HepG2 (cell line): ENCODE data around the gene JAK1. TPM values are rescaled to one million over a fixed set of nuclear protein-coding genes. Genes with fewer than 3 reads are reported as not detected.

ENCODE experiments used
- ATAC-seq: fragments of 200-7000 bp; cut with Tn5 transposase; 3 replicates; pipeline ENCODE4 v1.9.1; 2020; ENCODE audit warnings: mild to moderate bottlenecking, moderate library complexity
- BruUV-seq: library from RNA; stranded (reverse); fragments of 400-500 nt; replicated peaks from 2 replicates; lab custom pipeline; 2021; lab: Mats Ljungman, UMichigan
- CTCF ChIA-PET: fragments of 300-600 bp; formaldehyde crosslinking; extraction: SDS; loops from one replicate; lab custom pipeline; 2021; ENCODE audit warnings: low total read pairs, inconsistent platforms, low intra/inter-chr PET ratio; lab: Yijun Ruan, JAX
- POLR2A ChIA-PET: fragments of 350-600 bp; sonication (Branson Sonifier 250); formaldehyde crosslinking; loops from one replicate; lab custom pipeline; 2020; ENCODE audit warnings: antibody characterized with exemption, inconsistent platforms; lab: Yijun Ruan, JAX
- DNase-seq: peaks from one replicate; pipeline ENCODE4 v3.0.0-alpha.2; 2015; ENCODE audit warnings: low spot score
- FAIRE-seq: peaks from 3 replicates; lab custom pipeline; 2011; peaks lifted over from hg19 to GRCh38; lab: Jason Lieb, UNC
- H2AFZ ChIP-seq: one replicate; pipeline ENCODE4 v1.6.1; 2011; ENCODE audit warnings: low read length, inconsistent platforms
- H3K27ac ChIP-seq: fragments of 300-600 bp; 3 replicates; pipeline ENCODE4 v1.8.0; 2011; ENCODE audit warnings: mixed run types, mild to moderate bottlenecking, mixed read lengths, low read length, inconsistent platforms; ENCODE audit not compliant: insufficient read depth; ENCODE audit errors: extremely low read length
- H3K27me3 ChIP-seq, 2 experiments: fragments of 200-600 bp in 1 of 2; 2 replicates in 1 of 2; 3 replicates in 1 of 2; pipeline versions ENCODE4 v1.6.0 to v1.8.0; 2011; ENCODE audit warnings: low read length in 2 of 2, mild to moderate bottlenecking in 2 of 2, moderate library complexity in 2 of 2, inconsistent platforms in 1 of 2; ENCODE audit not compliant: insufficient read depth in 2 of 2, control insufficient read depth in 1 of 2
- H3K36me3 ChIP-seq, 2 experiments: fragments of 200-600 bp in 1 of 2; replicated peaks in 1 of 2; 2 replicates in 1 of 2; 3 replicates in 1 of 2; pipeline versions ENCODE4 v1.5.1 to v1.8.0; 2011; ENCODE audit warnings: low read length in 2 of 2, inconsistent platforms in 1 of 2; ENCODE audit not compliant: insufficient read depth in 2 of 2, control insufficient read depth in 1 of 2
- H3K4me1 ChIP-seq: 2 replicates; pipeline ENCODE4 v1.5.1; 2012; ENCODE audit warnings: low read length, inconsistent platforms; ENCODE audit not compliant: insufficient read depth
- H3K4me2 ChIP-seq: 2 replicates; pipeline ENCODE4 v1.6.0; 2011; ENCODE audit warnings: low read depth, low read length, inconsistent platforms
- H3K4me3 ChIP-seq, 3 experiments: fragments of 200-600 bp in 1 of 3; sonication (generic), shearing (Covaris generic) in 1 of 3; replicated peaks in 1 of 3; 2 replicates each; pipeline ENCODE4 v1.5.1; 2011 to 2016; ENCODE audit warnings: low read length in 3 of 3, inconsistent platforms in 2 of 3, low read depth in 2 of 3, mild to moderate bottlenecking in 2 of 3, control low read depth in 1 of 3, mixed read lengths in 1 of 3; ENCODE audit not compliant: insufficient read depth in 1 of 3
- H3K79me2 ChIP-seq: one replicate; pipeline ENCODE4 v1.6.1; 2011; ENCODE audit warnings: low read length, inconsistent platforms; ENCODE audit not compliant: insufficient read depth
- H3K9ac ChIP-seq: 2 replicates; pipeline ENCODE4 v1.6.0; 2011; ENCODE audit warnings: mild to moderate bottlenecking, low read depth, low read length, inconsistent platforms; ENCODE audit not compliant: insufficient read depth
- H3K9me3 ChIP-seq: 2 replicates; pipeline ENCODE4 v1.5.1; 2012; ENCODE audit warnings: mild to moderate bottlenecking, low read length
- H4K20me1 ChIP-seq: 2 replicates; pipeline ENCODE4 v1.6.0; 2011; ENCODE audit warnings: inconsistent platforms, mild to moderate bottlenecking, low read length, moderate library complexity; ENCODE audit not compliant: insufficient read depth
- FOXA1 ChIP-seq, 2 experiments: fragments of 450-650 bp in 1 of 2; sonication (generic) in 1 of 2; formaldehyde crosslinking in 1 of 2; IDR thresholded peaks; 2 replicates each; pipeline versions ENCODE4 v1.4.0 to v1.6.1; 2016 to 2020; ENCODE audit warnings: missing genetic modification reagents in 1 of 2
- MYPOP ChIP-seq: sonication (generic); formaldehyde crosslinking; IDR thresholded peaks from 2 replicates; pipeline ENCODE4 v1.8.1; 2023; ENCODE audit warnings: mild to moderate bottlenecking, moderate library complexity, missing genetic modification reagents
- PBX2 ChIP-seq: IDR thresholded peaks from 2 replicates; pipeline ENCODE4 v1.6.1; 2016; ENCODE audit warnings: control low read depth
- TFAP4 ChIP-seq: sonication (generic); IDR thresholded peaks from 2 replicates; pipeline ENCODE4 v1.6.1; 2016; ENCODE audit warnings: low read depth, borderline replicate concordance
- ZNF644 ChIP-seq: IDR thresholded peaks from 2 replicates; pipeline ENCODE4 v1.6.1; 2016; ENCODE audit warnings: low read depth
- WGBS: methylation state at CpG from one replicate; pipeline ENCODE4 v1.1.6; 2017; ENCODE audit warnings: low lambda C conversion rate; 5-methylcytosine and 5-hydroxymethylcytosine counted together
- in situ Hi-C: cut with HindIII; loops from 2 replicates; pipeline ENCODE4 v1.10.0; 2017; ENCODE audit warnings: low pct_unique_long_range_greater_than_20kb; ENCODE audit not compliant: extremely low pct_ligation_motif_present
- intact Hi-C: fragments of 100-400 bp; cut with micrococcal nuclease; formaldehyde crosslinking; loops from one replicate; pipeline ENCODE4 v1.10.0; 2022; ENCODE audit not compliant: unreplicated experiment
- polyA plus RNA-seq, 8 experiments: library from polyadenylated mRNA; depleted of rRNA in 3 of 8; stranded (reverse) in 7 of 8; unstranded in 1 of 8; fragments of >200 nt; fragmentation: Illumina TruSeq in 4 of 8; extraction: Trizol in 4 of 8; gene quantifications; 2 replicates each; pipeline versions ENCODE4 v1.2.1 to v1.2.3, GENCODE V29; 2011 to 2016; ENCODE audit warnings: low read depth in 4 of 8, missing spikeins in 1 of 8, mixed read lengths in 1 of 8; ENCODE audit not compliant: insufficient read depth in 1 of 8
- total RNA-seq, 5 experiments: library from RNA; depleted of rRNA; stranded (reverse); fragments of >200 nt; fragmentation: Illumina TruSeq; extraction: Trizol; gene quantifications; 2 replicates each; pipeline ENCODE4 v1.2.3, GENCODE V29; 2016; ENCODE audit warnings: low read depth in 1 of 5
- TF ChIP-seq, protein P1 (sequence below): fragments of 450-650 bp; IDR thresholded peaks from 2 replicates; pipeline ENCODE4 v1.6.1; 2017

The JAK1 gene
- total and polyA plus RNA-seq, 2 of the 13 experiments (the other 11 are each of a cell fraction or from before 2014, with no cell fraction given) = 23.9 to 42.4 TPM

- H3K79me2 ChIP-seq = no peaks in the 10 kb centered on the region
- POLR2A ChIA-PET = no interaction called here
- no peak overlapping the region for H3K9ac ChIP-seq
- 68% methylated on average over 1 of the region's 1 CpG for WGBS
- in situ Hi-C loops = no loop called here
- H3K27me3 ChIP-seq = no peaks in the 10 kb centered on the region
- peaks cover 22% of the 10 kb centered on the region for H3K4me1 ChIP-seq
- BruUV-seq = no TSS peak
- intact Hi-C loops = loop anchor here (2.0 kb wide), 1 partner anchor 28 kb away; no protein-coding TSS in a partner anchor
- no peak overlapping the region for H3K4me3 ChIP-seq
- FAIRE-seq (no peak), ATAC-seq (peak; percentile 92), DNase-seq (no peak)
- CTCF ChIA-PET = no interaction called here
- no peak overlapping the region for H3K27ac ChIP-seq
- no peaks in the 10 kb centered on the region for H3K36me3 ChIP-seq
- 0 out of 2 replicates have a peak overlapping the region, but pooled peaks have one; percentile 25 for H3K4me2 ChIP-seq
- H2AFZ ChIP-seq = no peak overlapping the region
- TF ChIP-seq TFAP4 (peak; percentile 42; the same call in 1 of the 2 replicates), MYPOP (no peak), PBX2 (0 out of 2 replicates have a peak, but pooled peaks have one; percentile 30), ZNF644 (peak; percentile 79; the same call in 1 of the 2 replicates), FOXA1 (IDR thresholded peaks at IDR 0.05) (no peak), FOXA1 (CRISPR knock-in tag; IDR thresholded peaks at IDR 0.05) (peak; percentile 54)
- TF ChIP-seq, protein P1, sequence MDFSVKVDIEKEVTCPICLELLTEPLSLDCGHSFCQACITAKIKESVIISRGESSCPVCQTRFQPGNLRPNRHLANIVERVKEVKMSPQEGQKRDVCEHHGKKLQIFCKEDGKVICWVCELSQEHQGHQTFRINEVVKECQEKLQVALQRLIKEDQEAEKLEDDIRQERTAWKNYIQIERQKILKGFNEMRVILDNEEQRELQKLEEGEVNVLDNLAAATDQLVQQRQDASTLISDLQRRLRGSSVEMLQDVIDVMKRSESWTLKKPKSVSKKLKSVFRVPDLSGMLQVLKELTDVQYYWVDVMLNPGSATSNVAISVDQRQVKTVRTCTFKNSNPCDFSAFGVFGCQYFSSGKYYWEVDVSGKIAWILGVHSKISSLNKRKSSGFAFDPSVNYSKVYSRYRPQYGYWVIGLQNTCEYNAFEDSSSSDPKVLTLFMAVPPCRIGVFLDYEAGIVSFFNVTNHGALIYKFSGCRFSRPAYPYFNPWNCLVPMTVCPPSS = no peak
- no peaks in the 10 kb centered on the region for H4K20me1 ChIP-seq
- H3K9me3 ChIP-seq = no peaks in the 10 kb centered on the region
Observed at GRCh38 chr1:64975127-64975526, 8.8 kb upstream of the JAK1 start.
